Mesothelial cell of epicardium (in vitro differentiated cells): ENCODE results near the gene CDC34. TPM values are rescaled to one million over a fixed set of nuclear protein-coding genes. Genes with fewer than 3 reads are reported as not detected.

Experiments used
- DNase-seq, 2 experiments: peaks; one replicate each; pipeline ENCODE4 v3.0.0; 2021; ENCODE audit warnings: low spot score in 2 of 2; ENCODE audit not compliant: unreplicated experiment in 2 of 2
- H3K27ac Mint-ChIP-seq: 2 replicates; pipeline ENCODE4 v1.8.0; 2021; ENCODE audit warnings: mixed read lengths
- H3K27me3 Mint-ChIP-seq: 2 replicates; pipeline ENCODE4 v1.8.0; 2021; ENCODE audit warnings: low read depth, mixed read lengths
- H3K36me3 Mint-ChIP-seq: 2 replicates; pipeline ENCODE4 v1.8.0; 2021; ENCODE audit warnings: mixed read lengths
- H3K4me1 Mint-ChIP-seq: 2 replicates; pipeline ENCODE4 v1.8.0; 2021; ENCODE audit warnings: mixed read lengths
- H3K4me3 Mint-ChIP-seq: 2 replicates; pipeline ENCODE4 v1.8.0; 2021; ENCODE audit warnings: mild to moderate bottlenecking, moderate library complexity, mixed read lengths
- H3K9me3 Mint-ChIP-seq: 2 replicates; pipeline ENCODE4 v1.8.0; 2021; ENCODE audit warnings: mixed read lengths
- CTCF ChIP-seq: fragments of 200-600 bp; sonication (generic); IDR thresholded peaks from one replicate; pipeline ENCODE4 v1.5.0; 2021; ENCODE audit warnings: antibody characterized with exemption; ENCODE audit not compliant: unreplicated experiment
- total RNA-seq: library from RNA; stranded (reverse); gene quantifications from 3 replicates; pipeline ENCODE4 v1.2.1, GENCODE V29; 2021

Gene CDC34
- total RNA-seq, 1 donor from 2014 or later = 106 TPM

GRCh38 chr19:496986-497385, 34.6 kb upstream of the CDC34 start:
- Mint-ChIP-seq H3K9me3 (peaks cover 3% of the 10 kb centered on the region), H3K4me3 (no peak overlapping the region), H3K27ac (no peak overlapping the region), H3K4me1 (peaks cover 3% of the 10 kb centered on the region), H3K36me3 (no peaks in the 10 kb centered on the region), H3K27me3 (peaks cover 45% of the 10 kb centered on the region)
- no peak for DNase-seq
- no peak for TF ChIP-seq CTCF

GRCh38 chr19:497491-497868, 34.1 kb upstream of the CDC34 start:
- Mint-ChIP-seq H3K27ac (no peak overlapping the region), H3K9me3 (peaks cover 3% of the 10 kb centered on the region), H3K4me1 (peaks cover 3% of the 10 kb centered on the region), H3K36me3 (no peaks in the 10 kb centered on the region), H3K27me3 (peaks cover 47% of the 10 kb centered on the region), H3K4me3 (no peak overlapping the region)
- no peak for TF ChIP-seq CTCF
- DNase-seq = no peak

GRCh38 chr19:497869-498510, 33.6 kb upstream of the CDC34 start:
- H3K27ac Mint-ChIP-seq = no peak overlapping the region

GRCh38 chr19:498511-498891, 33.1 kb upstream of the CDC34 start:
- no peak for TF ChIP-seq CTCF
- no peak overlapping the region for H3K27ac Mint-ChIP-seq
- peaks cover 48% of the 10 kb centered on the region for H3K27me3 Mint-ChIP-seq
- H3K4me3 Mint-ChIP-seq = no peak overlapping the region
- peaks cover 3% of the 10 kb centered on the region for H3K4me1 Mint-ChIP-seq
- DNase-seq = no peak
- no peaks in the 10 kb centered on the region for H3K36me3 Mint-ChIP-seq
- H3K9me3 Mint-ChIP-seq = no peaks in the 10 kb centered on the region

More at GRCh38 chr19:497869-498510, 33.6 kb upstream of the CDC34 start:
- Mint-ChIP-seq H3K4me1 (peaks cover 3% of the 10 kb centered on the region), H3K9me3 (peaks cover under 1% of the 10 kb centered on the region), H3K27me3 (peaks cover 48% of the 10 kb centered on the region), H3K36me3 (no peaks in the 10 kb centered on the region), H3K4me3 (no peak overlapping the region)
- DNase-seq = no peak
- TF ChIP-seq CTCF = no peak

GRCh38 chr19:498977-499623, 32.5 kb upstream of the CDC34 start:
- no peak for TF ChIP-seq CTCF
- H3K27me3 Mint-ChIP-seq = peaks cover 46% of the 10 kb centered on the region
- H3K27ac Mint-ChIP-seq = no peak overlapping the region
- DNase-seq = no peak
- H3K4me3 Mint-ChIP-seq = peak overlapping the region; percentile 37
- H3K4me1 Mint-ChIP-seq = peaks cover 3% of the 10 kb centered on the region
- no peaks in the 10 kb centered on the region for H3K9me3 Mint-ChIP-seq
- no peaks in the 10 kb centered on the region for H3K36me3 Mint-ChIP-seq
